EH (cell line): ENCODE results near the gene THAP6.
A peak's percentile ranks its signal among the peaks of the same experiment; 100 is the strongest.
"Not testable (repeated sequence)": the region's sequence is repeated elsewhere in the genome, so short reads cannot be mapped to it uniquely, and the experiment has no call there.

ENCODE experiments used
- DNase-seq: peaks from one replicate; pipeline ENCODE4 v3.0.0-alpha.2; 2015; ENCODE audit warnings: low read depth

Gene THAP6

DNA sequence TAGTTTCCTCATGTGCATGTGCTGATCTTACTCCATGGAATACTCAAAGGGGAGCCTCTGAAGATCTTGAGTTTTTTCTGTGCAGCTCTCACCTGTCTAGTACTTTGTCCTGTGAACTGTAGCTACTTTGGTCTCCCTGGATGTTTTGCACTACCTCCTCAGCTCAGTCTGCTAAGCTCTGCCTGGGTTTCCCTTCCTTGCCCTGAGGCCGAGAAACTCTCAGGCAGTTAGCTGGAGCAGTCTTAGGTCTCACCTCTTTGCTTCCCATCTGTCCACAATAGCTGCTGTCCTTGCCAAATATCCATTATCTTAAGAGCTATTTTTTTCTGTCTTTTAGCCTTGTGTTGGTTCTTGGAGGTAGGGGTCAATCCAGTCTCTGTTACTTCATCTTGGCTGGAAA is 11.6 kb downstream of the THAP6 start:
- no peak for DNase-seq

DNA sequence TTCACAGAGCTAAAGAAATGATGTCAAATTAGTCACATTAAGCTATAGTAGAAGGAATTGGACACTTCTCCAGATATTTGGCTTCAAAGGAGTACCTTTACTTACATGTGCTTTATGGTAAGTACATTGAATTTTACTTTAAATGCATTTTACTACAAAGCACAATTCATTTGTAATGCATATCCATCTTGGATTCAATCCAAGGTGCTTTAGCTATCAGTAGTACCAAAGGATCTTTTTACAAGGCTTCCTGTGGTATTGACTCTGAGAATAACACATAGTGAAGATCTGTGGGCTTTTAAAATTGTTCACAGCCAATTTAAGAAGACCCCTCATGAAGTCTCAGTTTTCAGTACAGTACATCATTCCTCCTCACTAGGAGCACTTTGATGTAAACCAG is 13.2 kb downstream of the THAP6 start:
- no peak for DNase-seq

DNA sequence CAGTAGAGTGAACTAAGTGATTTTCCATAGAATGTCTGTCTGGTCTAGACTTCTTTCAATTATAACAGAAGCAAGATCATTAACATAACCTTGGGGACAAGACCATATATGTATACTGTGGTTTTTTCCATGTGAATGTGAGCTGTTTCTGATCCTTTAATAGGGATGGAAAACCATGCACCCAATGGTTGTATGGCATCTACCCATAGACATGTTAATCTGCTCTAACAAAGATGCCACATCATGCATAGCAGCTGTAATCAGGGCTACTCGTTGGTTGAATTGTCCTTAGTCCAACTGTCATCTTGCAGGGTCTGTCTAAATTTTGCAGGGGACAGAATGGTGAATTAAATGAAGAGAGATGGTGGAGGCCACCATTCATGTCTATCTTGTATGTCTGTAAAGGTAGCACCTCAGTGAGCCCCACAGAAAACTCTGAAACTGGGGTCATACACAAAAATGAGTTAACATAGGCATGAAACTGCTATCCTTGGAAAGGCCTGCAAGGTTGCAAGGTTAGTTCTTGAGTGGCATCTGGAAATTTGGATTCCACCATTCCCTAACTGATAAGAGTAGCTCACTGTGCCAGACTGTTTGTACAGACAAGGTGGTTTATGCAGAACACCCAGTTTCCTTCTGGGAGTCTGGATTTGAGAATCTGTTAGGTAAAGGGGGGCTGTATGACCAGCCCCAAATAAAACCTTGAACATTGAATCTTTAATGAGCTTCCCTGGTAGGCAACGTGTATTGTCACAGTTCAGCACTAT is 16.5 kb downstream of the THAP6 start:
- DNase-seq: no peak

DNA sequence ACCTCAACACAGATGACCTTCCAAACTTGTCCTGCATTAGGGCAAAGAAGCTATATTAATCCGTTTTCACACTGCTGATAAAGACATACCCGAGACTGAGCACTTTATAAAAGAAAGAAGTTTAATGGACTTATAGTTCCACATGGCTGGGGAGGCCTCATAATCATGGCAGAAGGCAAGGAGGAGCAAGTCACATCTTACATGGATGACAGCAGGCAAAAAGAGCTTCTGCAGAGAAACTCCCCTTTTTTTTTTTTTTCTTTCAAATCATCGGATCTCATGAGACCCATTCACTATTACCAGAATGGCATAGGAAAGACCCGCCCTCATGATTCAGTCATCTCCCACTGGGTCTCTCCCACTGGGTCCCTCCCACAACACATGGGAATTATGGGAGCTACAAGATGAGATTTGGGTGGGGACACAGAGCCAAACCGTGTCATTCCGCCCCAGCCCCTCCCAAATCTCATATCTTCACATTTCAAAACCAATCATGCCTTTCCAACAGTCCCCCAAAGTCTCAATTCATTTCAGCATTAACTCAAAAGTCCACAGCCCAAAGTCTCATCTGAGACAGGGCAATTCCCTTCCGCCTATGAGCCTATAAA is 17.4 kb downstream of the THAP6 start:
- not testable (repeated sequence) for DNase-seq

DNA sequence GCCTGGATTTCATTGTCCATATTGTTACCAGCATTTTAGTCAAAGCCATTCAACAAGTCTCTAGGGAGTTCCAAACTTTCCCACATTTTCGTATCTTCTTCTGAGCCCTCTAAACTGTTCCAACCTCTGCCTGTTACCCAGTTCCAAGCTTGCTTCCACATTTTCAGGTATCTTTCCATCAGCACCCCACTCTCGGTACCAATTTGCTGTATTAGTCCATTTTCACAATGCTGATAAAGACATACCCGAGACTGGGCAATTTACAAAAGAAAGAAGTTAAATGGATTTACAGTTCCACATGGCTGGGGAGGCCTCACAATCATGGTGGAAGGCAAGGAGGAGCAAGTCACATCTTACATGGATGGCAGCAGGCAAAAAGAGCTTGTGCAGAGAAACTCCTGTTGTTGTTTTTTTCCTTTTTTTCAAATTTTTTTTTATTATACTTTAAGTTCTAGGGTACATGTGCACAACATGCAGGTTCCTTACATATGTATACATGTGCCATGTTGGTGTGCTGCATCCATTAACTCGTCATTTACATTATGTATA is 19.1 kb downstream of the THAP6 start:
- not testable (repeated sequence) for DNase-seq

DNA sequence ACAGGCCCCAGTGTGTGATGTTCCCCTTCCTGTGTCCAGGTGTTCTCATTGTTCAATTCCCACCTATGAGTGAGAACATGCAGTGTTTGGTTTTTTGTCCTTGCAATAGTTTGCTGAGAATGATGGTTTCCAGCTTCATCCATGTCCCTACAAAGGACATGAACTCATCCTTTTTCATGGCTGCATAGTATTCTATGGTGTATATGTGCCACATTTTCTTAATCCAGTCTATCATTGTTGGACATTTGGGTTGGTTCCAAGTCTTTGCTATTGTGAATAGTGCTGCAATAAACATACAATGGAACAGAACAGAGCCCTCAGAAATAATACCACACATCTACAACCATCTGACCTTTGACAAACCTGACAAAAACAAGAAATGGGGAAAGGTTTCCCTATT is 19.7 kb downstream of the THAP6 start:
- not testable (repeated sequence) for DNase-seq

DNA sequence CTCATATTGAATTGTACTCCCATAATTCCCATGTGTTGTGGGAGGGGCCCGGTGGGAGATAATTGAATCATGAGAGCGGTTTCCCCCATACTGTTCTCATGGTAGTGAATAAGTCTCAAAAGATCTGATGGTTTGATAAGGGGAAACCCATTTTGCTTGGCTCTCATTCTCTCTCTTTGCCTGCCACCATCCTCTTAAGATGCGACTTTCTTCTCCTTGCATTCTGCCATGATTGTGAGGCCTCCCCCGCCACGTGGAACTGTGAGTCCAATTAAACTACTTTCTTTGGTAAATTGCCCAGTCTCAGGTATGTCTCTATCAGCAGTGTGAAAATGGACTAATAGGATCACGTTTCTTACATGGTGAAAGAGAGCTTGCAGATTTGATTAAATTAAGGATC is 23.0 kb downstream of the THAP6 start:
- not testable (repeated sequence) for DNase-seq

DNA sequence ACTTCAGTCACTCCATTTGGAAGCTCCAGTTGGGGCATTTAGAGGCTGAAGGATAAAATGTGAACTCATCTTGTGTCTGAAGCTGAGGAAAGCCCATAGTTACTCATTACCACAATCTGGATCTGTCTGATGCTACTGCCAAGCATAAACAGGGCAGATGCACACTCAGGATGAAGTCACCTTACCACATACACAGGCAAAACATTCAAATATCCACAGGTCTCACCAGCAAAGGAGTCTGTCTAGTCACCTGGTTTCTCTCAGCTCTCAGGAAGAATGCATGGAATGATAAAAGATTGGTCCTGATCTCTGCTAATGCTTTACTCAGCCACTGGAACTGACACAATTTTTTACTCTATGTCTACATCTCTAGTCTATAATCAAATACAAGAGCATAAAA is 28.6 kb downstream of the THAP6 start:
- peak; percentile 45 for DNase-seq

DNA sequence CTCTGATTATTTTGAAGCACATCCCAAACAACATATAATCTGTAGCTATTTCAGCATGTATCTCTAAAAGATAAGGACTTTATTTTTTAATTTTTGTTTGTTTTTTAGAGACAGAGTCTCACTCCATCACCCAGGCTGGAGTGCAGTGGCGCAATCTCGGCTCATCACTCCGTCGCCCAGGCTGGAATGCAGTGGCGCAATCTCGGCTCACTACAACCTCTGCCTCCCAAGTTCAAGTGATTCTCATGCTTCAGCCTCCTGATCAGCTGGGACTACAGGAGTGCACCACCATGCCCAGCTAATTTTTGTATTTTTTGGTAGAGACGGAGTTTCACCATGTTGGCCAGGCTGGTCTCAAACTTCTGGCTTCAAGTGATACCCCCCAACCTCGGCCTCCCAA is 29.9 kb downstream of the THAP6 start:
- peak; percentile 7 for DNase-seq

DNA sequence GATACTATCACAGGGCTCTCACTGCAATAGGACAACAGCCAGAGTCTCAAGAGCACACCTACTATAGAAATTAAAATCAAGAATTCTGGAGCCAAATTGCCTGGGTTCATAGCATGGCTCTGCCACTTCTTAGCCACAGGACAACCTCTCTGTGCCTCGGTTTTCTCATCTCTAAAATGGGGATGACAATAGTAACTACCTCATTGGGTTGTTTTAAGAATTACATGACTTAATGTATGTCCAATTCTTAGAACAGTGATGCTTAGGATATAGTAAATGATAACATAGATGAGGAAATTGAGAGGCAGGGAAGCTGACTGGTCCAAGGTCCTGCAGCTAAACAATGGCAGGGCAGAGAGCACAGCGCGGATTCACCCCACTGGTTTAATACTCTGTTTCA is 30.6 kb downstream of the THAP6 start:
- no peak for DNase-seq

DNA sequence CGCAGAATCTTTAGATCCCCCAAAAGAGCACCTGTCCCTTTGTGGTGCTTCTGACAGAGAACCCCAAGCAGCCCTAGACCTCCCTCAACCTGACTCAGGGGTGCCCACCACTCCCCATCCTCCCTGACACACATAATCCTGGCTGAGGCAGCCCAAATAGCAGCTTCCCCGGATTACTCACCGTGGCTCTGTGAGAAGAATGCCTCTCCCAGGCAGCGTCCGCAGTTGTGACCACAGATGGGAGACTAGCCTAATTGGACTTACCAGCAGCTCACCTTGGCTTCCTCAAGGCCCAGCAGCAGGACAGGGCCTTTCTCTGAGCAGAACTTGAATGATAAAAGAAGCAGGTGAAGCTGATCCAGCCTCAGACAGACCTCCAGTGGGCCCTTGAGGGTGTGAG is 31.3 kb downstream of the THAP6 start:
- DNase-seq: peak; percentile 62

DNA sequence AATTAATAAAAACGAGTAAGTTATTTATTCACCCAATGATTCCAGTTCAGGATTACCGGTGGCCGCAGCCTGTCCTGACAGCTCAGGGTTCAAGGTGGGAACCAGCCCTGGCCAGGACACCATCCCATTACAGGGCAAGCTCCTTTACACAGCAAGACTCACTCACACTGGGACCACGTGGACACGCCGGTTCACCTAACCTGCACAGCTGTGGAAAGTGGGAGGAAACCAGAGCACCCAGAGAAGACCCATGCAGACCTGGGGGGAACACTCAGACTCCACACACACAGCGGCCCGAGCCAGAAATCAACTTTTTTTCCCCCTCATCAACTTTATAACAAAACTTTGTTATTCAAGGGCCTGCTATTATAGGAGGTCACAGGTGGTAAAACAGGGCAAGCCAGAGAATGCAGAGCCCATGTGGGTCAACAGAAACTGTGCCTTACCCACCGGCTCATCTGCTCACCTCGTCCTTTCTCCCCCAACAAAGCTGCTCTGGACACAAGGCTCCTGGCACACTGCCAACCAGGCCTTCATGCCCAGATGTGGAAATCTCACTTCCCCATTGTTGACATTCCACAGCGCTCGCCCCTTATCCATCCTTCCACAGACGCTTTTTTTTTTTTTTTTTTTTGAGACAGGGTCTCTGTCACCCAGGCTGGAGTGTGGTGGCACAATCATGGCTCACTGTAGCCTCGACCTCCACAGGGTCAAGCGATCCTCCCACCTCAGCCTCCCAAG is 33.5 kb downstream of the THAP6 start:
- DNase-seq: peak; percentile 40

DNA sequence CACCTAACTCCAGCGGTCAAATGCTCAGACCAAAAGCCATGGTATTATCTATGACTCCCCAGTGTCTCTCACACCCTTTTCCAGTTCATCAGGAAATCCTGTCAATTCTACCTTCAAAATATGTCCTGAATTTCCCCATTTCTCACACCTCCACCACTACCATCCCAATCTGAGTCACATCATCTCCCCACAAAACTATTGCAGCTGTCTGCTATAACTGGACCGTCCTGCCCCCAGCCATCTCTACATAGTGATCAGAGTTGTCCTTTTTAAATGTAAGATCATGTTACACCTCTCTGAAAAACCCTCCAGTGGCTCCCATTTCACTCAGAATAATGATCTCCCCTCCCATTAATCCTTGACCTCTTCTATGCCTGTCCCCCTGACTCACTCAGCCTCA is 34.7 kb downstream of the THAP6 start:
- DNase-seq: no peak

DNA sequence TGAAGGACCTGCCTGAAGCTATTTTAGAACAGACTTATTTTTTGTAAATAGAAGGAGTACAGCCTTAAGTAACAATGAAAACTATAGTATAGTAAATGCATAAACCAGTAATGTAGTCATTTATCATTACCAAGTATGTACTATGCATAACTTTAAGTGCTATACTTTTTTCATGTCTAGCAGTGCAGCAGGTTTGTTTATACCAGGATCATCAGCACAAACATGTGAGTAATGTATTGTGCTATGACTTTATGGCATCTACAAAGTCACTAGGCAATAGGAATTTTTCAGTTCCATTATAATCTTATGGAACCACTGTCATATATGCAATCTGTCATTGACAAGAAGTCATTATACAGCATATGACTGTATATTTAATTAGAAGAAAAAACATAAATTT is 38.2 kb downstream of the THAP6 start:
- no peak for DNase-seq

DNA sequence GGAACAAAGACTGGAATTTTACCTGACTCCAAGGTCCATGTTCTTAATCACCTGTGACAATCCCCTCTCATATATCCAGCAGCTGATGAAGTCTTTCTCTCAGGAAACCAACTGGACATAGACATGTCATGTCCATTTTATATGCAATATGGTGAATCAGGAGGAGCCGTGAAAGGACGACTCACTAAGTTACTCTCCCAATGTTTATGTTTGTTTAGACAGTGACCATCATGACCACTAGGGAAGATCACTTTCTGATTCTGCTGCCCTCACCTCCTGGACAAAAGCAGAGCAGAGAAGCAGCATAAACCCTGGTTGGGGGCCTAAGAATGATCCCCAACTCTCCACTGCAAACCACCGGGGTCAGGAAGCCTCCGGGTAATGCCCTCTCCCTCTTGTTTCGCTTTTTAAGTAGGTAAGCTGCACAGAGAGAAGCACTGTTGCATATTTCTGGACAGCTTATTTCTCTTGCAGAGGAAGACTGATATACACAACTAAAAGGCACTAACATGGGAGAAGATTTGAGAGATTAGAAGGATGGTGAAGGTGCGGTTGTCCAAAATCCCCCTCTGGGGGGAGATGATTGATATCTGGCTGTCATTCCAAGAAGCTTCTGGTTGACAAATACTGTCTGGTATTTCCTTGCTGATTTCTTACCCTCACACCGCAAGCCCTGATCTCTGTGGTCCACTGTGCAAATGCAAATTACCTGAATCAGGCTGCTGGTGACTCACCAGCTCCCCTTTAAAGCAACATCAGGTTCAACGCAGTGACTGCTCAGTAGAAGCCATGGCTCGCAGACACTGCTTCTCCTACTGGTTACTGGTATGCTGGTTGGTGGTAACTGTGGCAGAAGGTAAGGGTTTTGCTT is 41.3 kb downstream of the THAP6 start, which contains the start of gene ODAPH:
Gene ODAPH, plus strand, starts transcription at position 773 of the 871 bp plus-strand sequence. Its CDS starts 17 bp downstream, at position 790.
- peak; percentile 36 for DNase-seq

DNA sequence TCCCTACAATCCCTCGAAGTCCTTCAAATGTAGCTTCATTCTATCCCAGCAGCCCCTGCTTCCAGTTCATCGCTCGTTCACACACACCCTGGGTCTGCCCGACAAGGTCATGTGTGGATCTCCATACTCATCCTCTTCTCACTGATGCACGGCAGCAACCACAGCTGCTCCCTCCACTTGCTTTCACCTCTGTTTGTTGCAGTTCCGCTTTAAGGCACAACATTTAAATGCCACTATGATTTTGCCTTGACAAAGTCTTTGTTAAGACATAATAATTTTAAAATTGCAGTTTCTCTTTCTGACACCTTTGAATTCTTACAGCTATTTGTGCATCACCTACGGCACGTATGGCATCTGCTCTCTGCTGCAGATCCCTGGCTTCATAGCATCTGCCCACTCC is 43.4 kb downstream of the THAP6 start:
- DNase-seq: no peak

DNA sequence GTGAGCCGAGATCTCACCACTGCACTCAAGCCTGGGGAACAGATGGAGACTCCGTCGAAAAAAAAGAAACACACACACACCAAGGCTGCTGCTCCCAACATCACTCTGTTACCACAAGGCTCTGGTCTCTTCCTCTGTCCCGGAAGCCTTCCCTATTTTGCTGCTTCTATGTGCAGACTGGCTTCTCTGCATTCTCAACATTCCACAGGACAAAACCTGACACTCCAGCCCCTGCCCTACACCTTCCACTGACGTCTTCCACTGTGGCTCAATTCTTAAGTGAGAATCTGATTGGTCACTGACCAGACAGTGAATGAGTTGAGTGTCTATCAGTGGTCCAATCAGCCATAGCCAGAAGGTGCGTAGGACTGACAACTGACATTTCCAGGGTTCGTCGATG is 47.5 kb downstream of the THAP6 start:
- DNase-seq: no peak

DNA sequence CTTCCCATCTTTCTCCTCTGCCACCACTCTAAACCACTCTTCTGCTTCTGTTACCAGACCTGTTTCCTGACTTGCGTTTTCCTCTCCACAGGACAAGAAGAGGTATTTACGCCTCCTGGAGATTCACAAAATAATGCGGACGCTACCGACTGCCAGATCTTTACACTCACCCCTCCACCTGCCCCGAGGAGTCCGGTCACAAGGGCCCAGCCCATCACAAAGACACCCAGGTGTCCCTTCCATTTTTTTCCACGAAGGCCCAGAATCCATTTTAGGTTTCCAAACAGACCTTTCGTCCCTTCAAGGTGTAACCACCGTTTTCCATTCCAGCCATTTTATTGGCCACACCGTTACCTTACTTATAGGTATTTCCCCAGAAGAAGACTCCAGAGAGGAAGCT is 49.8 kb downstream of the THAP6 start:
- no peak for DNase-seq

DNA sequence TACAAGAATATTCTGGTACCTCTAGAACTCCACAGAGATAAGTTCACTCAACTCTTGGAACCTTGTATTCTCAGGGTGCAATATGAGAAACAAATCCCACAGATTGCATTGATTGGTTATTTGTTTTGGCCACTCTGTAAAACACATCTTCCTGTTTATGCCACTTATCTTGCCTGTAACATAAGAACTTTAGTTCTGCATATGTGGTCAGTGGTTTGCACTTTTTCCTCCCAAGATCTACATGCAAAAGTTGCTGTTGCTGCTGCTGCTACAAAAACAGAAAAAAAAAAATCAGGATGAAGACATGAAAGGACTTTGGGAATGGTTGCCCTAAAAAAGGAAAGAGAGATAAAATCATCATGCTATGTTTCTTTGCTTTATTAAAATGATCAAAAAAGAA is 51.2 kb downstream of the THAP6 start:
- no peak for DNase-seq

DNA sequence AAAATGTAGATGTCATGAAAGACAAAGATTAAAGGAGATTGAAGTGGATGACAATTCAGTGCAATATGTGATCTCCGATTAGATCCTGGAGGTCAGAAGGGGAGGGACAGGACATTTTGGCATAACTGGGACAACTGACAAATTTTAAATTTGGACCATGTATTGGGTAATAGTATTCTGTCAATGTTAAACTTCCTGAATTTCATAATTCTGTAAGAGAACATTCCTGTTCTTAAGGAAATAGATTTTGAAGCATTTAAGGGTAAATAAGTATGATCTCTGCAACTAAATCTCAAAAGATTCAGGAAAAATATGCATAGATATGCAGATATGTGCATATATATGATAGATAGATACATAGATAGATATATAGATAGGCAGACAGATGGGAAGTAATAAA is 52.6 kb downstream of the THAP6 start:
- DNase-seq: no peak

DNA sequence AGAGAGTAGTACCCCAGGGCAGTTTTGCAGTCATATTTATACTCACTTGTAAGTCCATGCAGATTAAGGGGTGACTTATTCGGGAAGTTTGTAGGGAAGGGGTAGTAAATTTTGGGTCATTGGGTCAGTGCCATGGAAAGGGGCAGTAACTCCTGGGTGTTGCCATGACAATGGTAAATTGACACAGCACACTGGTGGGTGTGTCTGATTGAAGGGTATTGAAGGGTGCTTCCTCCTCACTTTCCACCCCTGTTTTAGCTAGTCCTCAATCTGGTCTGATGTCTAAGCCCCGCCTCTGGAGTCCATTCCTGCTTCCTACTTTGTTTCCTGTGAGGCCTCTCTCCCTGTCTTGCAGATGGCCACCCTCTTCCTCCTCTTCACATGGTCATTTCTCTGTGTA is 53.5 kb downstream of the THAP6 start:
- no peak for DNase-seq
